ENCODE data around the gene IFNA21.
"Not testable (repeated sequence)": the region's sequence is repeated elsewhere in the genome, so short reads cannot be mapped to it uniquely, and the experiment has no call there.

Gene IFNA21

DNA sequence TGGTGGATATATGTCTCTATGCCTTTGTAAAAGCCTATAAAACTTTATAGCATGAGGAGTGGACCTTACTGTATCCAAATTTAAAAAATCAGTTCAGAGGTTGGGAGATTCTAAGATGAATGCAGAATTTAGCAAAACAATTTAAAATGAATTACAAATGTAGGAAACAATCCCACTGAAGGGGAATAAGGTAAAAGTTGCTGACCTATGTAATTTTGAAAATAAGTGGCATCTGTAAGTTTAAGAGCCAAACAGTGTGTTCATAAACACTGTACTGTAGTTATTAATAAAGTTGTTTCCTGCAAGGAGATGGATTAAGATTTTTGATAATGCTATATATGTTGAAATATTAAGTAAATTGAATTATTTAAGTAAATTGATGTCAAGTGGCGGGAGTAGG, 29.4 kb downstream of the IFNA21 start:
- no peak for FAIRE-seq

GRCh38 chr9:21135736-21136135, 30.7 kb downstream of the IFNA21 start:
- FAIRE-seq = no peak

GRCh38 chr9:21128186-21128585, 38.3 kb downstream of the IFNA21 start:
- not testable (repeated sequence) for FAIRE-seq

DNA sequence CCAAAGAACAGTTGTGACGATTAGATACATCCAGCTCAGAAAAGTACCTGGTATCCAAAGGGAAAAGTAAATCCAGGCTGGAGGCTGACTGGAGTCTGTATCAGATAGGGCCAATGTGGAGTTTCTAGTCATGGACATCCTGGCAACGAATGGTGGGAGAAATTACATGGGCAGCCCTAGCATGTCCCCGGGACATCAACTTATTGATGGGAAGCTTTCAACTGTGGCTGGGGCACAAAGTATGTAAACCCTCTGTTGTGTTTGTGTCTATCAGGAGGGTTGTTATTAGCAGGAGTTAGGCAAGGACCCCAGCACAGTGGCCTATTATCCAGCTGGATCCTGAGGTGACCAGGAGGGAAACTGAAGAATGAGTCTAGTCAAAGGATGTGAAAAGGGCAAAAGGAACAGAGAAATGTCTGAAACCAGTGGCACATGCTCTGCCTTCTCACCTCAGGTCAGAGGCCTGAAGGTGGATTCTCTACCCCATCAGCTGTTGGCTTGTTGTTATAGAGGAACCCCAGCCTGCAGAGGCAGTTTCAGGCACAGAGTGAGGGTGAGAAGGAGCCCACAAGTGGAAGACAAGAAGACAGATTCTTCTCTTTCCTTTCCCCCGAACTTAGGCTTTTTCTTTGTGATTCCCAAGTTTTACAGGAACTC, 44.7 kb downstream of the IFNA21 start:
- FAIRE-seq = no peak

DNA sequence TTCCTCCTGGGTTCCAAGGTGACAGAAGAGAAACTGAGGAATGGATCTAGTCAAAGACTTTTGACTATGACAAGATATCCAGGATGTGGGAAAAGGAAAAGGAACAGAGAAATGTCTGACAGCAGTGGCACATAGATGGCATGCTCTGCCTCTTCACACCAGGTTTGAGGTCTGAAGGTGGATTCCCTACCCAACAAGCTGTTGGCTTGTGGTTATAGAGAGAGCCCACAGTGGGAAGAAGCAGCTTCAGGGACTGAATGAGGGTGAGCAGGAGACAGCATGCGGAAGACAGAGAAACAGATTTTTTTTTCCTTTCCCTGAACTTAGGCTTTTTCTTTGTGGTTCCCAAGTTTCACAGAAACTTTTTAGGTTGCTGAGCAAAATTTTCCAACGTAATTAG, 45.4 kb downstream of the IFNA21 start:
- FAIRE-seq = no peak

DNA sequence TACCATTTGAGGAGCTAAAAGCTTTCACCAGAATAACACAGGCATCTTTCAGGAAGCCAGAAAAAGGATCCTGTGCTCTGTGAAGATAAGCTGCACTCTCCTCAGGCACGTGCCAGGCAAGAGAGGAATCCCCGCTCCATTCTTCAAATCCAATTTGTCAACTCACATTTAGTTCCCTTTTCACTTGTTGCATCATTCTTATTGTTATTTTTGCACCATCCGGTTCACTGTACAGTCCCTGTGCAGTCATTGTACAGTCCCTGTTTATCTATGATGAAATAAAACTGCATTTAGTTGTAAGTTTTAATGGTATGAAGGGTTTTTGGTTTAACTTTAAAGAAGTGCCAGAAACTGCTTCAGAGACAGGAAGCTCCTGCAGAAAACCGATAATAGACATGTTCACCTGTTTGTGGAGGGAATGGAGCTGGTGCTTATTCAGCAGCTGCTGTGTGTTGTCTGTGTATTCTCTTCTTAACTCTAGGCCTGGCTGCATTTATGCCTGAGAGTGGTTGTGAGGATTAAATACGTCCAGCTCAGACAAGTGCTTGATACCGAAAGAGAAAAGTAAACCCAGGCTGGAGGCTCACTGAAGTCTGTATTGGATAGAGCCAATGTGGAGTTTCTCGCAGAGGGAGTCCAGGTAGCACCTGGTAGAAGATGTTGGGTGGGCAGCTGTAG, 47.2 kb downstream of the IFNA21 start:
- FAIRE-seq = no peak
